Left renal cortex interstitium (tissue), 4 donors: Measurements from ENCODE around the gene BDH1. TPM values are rescaled to one million over a fixed set of nuclear protein-coding genes. Genes with fewer than 3 reads are reported as not detected.

Experiments
- DNase-seq, 4 donors: peaks; one replicate each; pipeline ENCODE4 v3.0.0-alpha.2; 2013; ENCODE audit warnings: low read depth in 4 of 4, low spot score in 2 of 4, missing footprints in 1 of 4
- polyA plus RNA-seq, 4 donors: library from polyadenylated mRNA; unstranded; fragments of 120-200 nt; gene quantifications; one replicate each; pipeline ENCODE4 v1.2.1, GENCODE V29; 2013; ENCODE audit not compliant: insufficient read length in 4 of 4

Gene BDH1
- polyA plus RNA-seq, 4 donors = 37.7 to 50.9 (median 45.9) TPM

GRCh38 chr3:197550489-197550888 is 5.3 kb downstream of the BDH1 start:
- no peak for DNase-seq

DNA sequence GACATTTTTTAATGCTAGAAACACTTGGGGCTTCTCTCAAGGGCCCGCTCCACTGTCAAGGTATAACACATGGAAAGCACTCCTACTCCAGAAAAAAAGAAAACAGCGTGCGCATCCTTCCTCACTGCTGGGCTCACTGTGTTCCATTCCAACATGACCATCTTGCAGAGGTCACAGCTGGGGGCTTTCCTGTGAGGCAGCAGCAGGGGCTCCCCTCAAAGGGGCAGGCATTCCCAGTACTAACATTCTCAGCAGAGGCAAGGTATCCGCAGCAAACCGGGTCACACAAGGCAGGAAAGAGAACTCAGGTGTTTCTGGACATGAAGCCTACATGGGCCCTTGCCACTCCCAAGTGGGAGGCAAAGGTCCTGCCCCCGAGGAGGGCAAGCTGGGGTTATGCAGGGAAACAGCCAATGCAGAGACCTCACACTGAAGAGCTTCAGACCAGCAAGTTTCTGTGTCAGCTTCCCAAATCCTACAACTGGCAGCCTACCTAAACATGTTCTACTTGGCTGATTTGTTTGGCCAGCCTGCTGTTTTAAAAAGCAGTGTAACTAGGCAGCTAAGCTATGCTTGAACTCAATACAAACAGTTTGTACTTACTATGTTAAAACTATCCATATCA is 6.4 kb downstream of the BDH1 start:
- no peak for DNase-seq

GRCh38 chr3:197547306-197548011 is 8.3 kb downstream of the BDH1 start:
- DNase-seq = no peak

- no peak for DNase-seq
Observed at GRCh38 chr3:197546307-197547085, 9.3 kb downstream of the BDH1 start.

DNA sequence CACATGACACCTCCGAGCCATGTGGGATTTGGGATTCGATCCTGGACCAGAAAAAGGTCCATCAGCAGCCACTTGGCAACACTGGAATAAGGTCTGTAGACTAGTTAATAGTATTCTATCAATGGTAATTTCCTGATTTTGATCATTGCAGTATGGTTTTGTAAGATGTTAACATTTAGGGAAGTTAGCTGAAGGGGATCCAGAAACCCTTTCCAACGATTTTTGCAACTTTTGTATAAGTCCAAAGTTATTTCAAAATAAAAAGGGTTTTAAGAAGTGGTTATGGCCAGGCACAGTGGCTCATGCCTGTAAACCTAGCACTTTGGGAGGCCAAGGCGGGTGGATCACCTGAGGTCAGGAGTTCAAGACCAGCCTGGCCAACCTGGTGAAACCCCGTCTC is 10.2 kb downstream of the BDH1 start:
- DNase-seq = no peak

DNA sequence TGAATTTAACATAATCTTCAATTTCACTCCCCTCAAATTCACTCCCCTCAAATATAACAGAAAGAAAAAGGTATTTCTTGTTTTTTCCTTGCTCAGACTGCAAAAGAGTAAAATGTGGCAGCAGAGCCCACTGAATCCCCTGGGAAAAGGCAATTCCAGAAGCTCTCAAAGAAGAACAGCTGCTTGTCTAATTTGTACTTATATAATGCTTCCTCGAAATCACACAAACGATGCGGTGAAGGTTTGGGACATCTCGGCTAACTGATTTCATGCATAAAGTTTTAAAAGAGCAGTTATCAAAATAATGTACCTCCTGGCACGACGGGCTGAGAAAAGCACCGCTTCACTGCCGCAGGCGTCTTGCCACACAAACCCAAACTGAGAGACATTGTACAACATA is 10.7 kb downstream of the BDH1 start:
- DNase-seq = no peak

DNA sequence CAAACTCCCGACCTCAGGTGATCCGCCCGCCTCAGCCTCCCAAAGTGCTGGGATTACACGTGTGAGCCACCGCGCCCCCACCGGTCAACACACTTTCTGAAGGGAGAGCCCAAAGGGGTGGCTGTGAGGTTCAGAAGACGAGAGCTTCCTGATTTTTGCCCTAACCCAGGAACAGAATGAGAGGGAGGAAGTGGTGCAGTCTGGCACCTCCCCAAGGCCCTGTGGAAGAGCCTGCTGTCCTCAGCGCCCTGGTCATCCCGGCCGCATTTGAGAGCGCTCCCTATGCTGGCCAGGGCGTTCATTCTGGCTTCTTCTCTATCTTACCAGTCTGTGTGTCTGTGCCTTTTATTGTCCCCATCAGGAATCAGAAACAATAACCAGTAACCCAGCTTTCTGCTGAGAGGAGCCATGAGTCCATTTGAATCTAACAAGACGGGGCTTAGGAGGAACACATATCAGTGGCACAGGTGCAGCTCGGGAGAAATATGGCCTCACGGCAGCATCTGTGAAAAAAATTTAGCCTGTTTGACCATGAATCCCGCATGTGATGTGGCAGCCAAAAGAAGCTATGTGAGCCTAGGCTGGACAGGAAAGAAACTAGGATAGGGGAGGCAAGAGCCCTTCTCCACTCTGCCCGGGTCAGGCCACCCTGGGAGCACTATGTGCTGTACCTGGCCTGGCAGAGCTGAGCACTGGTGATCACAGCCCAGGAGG is 12.9 kb downstream of the BDH1 start:
- DNase-seq = no peak

- DNase-seq = no peak
Observed at GRCh38 chr3:197541756-197542539, 13.8 kb downstream of the BDH1 start.

DNA sequence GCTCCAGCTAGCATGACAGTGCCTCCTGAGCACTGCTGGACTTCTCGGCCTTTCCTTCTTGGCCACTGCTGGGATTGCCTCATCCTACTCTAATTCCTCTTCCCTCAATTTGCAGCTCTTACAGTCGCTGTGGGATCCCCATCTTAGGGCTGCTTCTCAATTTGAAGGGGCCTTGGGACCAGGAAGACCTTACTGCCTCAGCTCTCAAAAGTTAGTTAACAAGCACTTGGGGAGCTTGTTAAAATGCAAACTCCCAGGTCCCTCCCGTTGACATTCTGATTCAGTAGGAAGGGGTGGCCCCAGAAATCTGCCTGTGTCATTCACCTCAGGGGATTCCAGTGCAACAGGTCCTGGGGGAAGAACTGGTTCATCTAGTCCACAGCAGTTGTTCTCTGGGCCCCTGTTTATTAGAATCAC is 14.8 kb downstream of the BDH1 start:
- no peak for DNase-seq

GRCh38 chr3:197539651-197540051 is 16.1 kb downstream of the BDH1 start:
- no peak for DNase-seq

DNA sequence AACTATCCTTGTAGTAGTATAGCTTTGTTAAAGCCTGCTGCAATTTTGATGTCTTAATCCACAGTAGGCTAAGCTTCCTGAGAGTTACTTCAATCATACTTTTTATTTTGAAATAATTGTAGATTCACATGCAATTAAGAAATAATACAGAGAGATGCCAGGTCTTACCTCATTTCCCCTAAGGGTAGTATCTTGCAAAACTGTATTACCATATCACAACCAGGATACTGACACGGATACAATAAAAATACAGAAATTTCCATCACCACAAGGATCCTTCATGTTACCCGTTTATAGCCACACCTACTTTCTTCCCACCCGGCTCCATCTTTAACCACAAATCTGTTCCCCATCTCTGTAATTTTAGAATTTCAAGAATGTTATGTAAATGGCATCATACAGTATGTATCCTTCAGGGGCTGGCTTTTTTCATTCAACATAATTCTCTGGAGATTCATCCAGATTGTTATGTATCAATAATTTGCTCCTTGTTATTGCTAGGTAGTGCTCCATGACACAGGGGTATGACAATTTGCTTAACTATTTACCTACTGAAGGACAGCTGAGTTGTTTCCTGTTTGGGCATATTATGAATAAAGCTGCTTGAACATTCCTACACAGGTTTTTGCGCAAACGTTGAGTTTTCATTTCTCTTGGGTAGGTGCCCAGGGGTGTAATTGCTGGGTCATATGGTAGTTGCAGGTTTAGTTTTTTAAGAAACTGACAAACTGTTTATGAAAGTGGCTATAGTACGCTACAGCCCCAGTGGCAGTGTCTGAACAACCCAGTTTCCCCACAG is 21.6 kb downstream of the BDH1 start:
- DNase-seq = no peak

DNA sequence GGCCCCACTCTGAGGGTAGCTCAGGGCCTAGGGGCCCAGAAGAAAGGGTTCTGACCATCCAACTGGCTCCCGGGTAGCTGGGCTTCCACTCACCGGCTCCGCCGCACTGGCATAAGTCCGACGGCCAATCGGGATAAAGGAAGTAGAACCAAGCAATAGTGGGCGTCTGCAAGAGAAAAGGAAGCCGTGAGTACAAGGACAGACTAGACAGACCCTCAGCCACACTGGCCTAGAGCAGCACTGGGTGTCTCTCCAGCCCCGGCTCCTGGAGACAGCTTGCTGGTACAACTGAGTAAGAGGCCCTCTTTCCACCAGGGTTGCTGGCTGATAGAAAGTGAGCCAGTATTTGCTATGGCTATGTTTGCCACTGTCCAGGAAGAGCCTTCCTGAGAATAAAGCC is 22.4 kb downstream of the BDH1 start:
- DNase-seq = no peak

- DNase-seq = no peak
Observed at GRCh38 chr3:197532388-197532787, 23.4 kb downstream of the BDH1 start.

DNA sequence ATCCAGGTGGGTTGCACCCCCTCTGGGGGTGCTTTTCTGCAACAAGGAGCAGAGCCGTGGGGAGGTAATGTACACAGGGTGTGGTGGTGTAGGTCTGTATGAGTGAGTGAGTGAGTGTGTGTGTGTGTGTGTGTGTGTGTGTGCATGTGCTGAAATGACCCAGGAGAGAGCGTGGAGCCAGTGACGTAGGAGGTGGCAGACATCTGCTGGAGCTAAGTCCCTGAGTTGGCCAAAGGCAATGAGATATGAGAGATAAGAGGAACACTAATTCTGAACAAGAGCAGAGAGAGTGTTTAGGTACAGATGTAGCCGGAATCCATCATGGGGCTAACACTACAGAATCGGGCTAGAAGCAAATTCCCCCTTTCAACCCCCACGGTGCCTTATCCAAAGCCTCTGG is 27.6 kb downstream of the BDH1 start:
- no peak for DNase-seq

DNA sequence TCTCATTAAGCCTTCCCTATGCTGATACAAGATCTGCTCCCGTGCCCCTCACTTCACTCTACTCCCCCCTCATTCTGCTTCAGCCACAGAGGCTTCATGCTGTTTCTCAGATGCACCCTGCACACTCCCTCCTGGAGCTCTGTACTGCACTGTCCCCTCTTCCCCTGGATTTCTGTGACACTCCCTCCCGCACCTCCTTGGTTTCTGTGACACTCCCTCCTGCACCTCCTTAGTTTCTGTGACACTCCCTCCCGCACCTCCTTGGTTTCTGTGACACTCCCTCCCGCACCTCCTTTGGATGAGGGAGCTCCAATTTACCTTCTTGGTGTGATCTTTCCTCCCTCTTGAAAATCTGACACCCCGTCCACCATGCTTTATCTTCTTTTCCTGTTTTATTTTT is 28.2 kb downstream of the BDH1 start:
- DNase-seq = no peak

DNA sequence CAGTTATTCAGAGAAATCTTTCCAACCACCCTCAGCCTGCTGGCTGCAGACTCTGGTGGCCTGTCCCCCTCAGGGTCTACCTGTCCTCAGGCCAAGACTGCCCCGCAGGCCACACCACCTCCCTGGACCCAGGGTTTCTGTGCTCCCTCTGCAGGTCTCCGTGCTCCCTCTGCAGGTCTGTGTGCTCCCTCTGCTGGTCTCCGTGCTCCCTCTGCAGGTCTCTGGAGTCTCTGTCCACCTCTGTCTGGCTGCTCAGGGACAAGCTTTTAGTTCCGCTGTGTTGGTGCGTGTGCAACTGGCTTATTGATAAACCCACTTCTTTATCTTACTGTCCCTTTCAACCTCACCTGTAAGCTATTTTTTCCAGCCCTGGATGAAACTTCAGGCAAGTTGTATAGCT is 30.1 kb downstream of the BDH1 start:
- no peak for DNase-seq

DNA sequence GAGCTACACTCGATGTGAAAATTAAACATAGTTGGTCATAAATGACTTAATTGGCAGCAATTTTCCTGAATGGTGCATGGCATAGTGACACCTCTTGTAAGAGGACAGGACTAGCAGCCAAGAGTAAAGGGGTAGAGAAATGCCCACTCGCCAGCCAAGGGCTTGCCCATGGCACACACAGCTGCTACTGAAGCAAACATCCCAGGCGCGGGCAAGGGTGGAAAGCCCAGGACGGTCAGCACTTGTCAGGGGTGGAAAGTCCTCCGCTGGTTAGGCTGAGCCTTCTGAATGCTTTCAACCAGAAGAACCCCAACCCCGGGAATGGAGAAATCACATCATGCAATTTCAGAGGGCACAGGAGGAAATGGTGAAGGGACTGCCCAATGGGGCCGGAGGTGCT is 31.6 kb downstream of the BDH1 start:
- no peak for DNase-seq

GRCh38 chr3:197523526-197523925 is 32.2 kb downstream of the BDH1 start:
- DNase-seq = no peak

DNA sequence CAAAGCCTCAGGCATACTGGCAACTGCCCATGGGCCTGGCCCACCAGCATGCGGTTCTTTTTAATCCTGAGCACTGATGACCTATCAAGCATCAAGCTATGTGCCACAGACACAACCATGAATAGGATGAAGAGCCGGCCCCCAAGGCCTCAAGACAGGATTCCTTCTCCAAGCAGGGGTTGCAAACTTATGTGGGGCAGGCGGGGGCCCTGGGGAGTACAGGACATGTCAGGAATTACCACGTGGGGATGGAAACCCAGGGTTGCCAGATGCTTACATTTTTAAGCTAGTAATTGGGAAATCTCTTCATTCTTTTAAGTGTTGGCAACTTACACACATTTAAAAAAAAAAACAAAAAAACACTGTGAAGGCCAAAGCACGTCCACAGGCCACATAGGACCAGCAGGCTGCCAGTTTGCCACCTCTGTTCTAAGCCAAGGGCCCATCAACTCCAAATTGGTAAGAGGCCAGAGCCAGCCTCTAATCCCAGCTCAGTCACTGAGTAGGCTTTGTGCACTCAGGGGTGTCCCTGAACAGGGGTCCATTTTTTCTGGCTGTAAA is 32.8 kb downstream of the BDH1 start:
- DNase-seq = no peak
